Gastrocnemius medialis (tissue), 4 donors: Measurements from ENCODE around the gene IGF1R.

Source experiments
- POLR2A ChIP-seq, 2 donors: fragments of 450-650 bp; IDR thresholded peaks; one replicate each; pipeline ENCODE4 v1.6.1; 2017; ENCODE audit warnings: antibody characterized with exemption in 2 of 2, mild to moderate bottlenecking in 2 of 2, moderate library complexity in 2 of 2
- TF ChIP-seq, protein P1 (sequence below), 5 experiments: fragments of 450-650 bp in 3 of 5; fragments of 200-600 bp in 2 of 5; sonication (generic) in 2 of 5; IDR thresholded peaks in 4 of 5; conservative IDR thresholded peaks in 1 of 5; 1 replicate in 4 of 5; 2 replicates in 1 of 5; pipeline ENCODE4 v1.5.1; 2016 to 2019; ENCODE audit warnings: antibody characterized with exemption in 5 of 5, mild to moderate bottlenecking in 3 of 5, moderate library complexity in 3 of 5

- TF ChIP-seq, protein P1, sequence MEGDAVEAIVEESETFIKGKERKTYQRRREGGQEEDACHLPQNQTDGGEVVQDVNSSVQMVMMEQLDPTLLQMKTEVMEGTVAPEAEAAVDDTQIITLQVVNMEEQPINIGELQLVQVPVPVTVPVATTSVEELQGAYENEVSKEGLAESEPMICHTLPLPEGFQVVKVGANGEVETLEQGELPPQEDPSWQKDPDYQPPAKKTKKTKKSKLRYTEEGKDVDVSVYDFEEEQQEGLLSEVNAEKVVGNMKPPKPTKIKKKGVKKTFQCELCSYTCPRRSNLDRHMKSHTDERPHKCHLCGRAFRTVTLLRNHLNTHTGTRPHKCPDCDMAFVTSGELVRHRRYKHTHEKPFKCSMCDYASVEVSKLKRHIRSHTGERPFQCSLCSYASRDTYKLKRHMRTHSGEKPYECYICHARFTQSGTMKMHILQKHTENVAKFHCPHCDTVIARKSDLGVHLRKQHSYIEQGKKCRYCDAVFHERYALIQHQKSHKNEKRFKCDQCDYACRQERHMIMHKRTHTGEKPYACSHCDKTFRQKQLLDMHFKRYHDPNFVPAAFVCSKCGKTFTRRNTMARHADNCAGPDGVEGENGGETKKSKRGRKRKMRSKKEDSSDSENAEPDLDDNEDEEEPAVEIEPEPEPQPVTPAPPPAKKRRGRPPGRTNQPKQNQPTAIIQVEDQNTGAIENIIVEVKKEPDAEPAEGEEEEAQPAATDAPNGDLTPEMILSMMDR (IDR thresholded peaks at IDR 0.05 in 4 of 5, conservative IDR thresholded peaks at IDR 0.05 in 1 of 5): no peak
- no peak for TF ChIP-seq POLR2A (IDR thresholded peaks at IDR 0.05)
Measured at GRCh38 chr15:98868564-98868963, 220.2 kb downstream of the IGF1R start.
